HepG2 (cell line): ENCODE measurements around the gene SLC45A1. TPM values are rescaled to one million over a fixed set of nuclear protein-coding genes. Genes with fewer than 3 reads are reported as not detected.

ENCODE experiments used
- DMAP1 ChIP-seq: IDR thresholded peaks from 2 replicates; pipeline ENCODE4 v1.6.1; 2016
- ETV5 ChIP-seq: IDR thresholded peaks from 2 replicates; pipeline ENCODE4 v1.6.1; 2018; ENCODE audit warnings: missing biosample characterization, missing genetic modification reagents, inconsistent platforms, borderline replicate concordance
- KDM1A ChIP-seq: IDR thresholded peaks from 2 replicates; pipeline ENCODE4 v1.6.1; 2016; ENCODE audit warnings: missing compliant biosample characterization
- NFATC3 ChIP-seq: sonication (generic); formaldehyde crosslinking; IDR thresholded peaks from 2 replicates; pipeline ENCODE4 v1.5.1; 2020; ENCODE audit warnings: mild to moderate bottlenecking, missing genetic modification reagents
- PAX8 ChIP-seq: sonication (generic); formaldehyde crosslinking; IDR thresholded peaks from 2 replicates; pipeline ENCODE4 v1.8.0; 2022; ENCODE audit warnings: mild to moderate bottlenecking, missing genetic modification reagents, borderline replicate concordance
- SOX6 ChIP-seq, 2 experiments: fragments of 450-650 bp in 1 of 2; sonication (generic) in 1 of 2; formaldehyde crosslinking in 1 of 2; IDR thresholded peaks; 2 replicates each; pipeline versions ENCODE4 v1.4.0 to v1.6.1; 2017 to 2020; ENCODE audit warnings: antibody characterized with exemption in 1 of 2, mild to moderate bottlenecking in 1 of 2, missing genetic modification reagents in 1 of 2
- SRY ChIP-seq: sonication (generic); formaldehyde crosslinking; IDR thresholded peaks from 2 replicates; pipeline ENCODE4 v1.8.0; 2022; ENCODE audit warnings: mild to moderate bottlenecking, missing genetic modification reagents
- TMF1 ChIP-seq: sonication (generic); formaldehyde crosslinking; IDR thresholded peaks from 2 replicates; pipeline ENCODE4 v1.8.1; 2022; ENCODE audit warnings: low read depth, missing genetic modification reagents
- ZNF207 ChIP-seq: fragments of 450-650 bp; IDR thresholded peaks from 2 replicates; pipeline ENCODE4 v1.6.1; 2016; ENCODE audit warnings: antibody characterized with exemption, borderline replicate concordance
- ZNF614 ChIP-seq: IDR thresholded peaks from 2 replicates; pipeline ENCODE4 v1.6.1; 2018; ENCODE audit warnings: missing biosample characterization, missing genetic modification reagents, inconsistent platforms, borderline replicate concordance
- ZNF761 ChIP-seq: sonication (generic); formaldehyde crosslinking; conservative IDR thresholded peaks from 2 replicates; pipeline ENCODE4 v1.4.0; 2020; ENCODE audit warnings: mild to moderate bottlenecking, missing genetic modification reagents
- polyA plus RNA-seq, 8 experiments: library from polyadenylated mRNA; depleted of rRNA in 3 of 8; stranded (reverse) in 7 of 8; unstranded in 1 of 8; fragments of >200 nt; fragmentation: Illumina TruSeq in 4 of 8; extraction: Trizol in 4 of 8; gene quantifications; 2 replicates each; pipeline versions ENCODE4 v1.2.1 to v1.2.3, GENCODE V29; 2011 to 2016; ENCODE audit warnings: low read depth in 4 of 8, missing spikeins in 1 of 8, mixed read lengths in 1 of 8; ENCODE audit not compliant: insufficient read depth in 1 of 8
- total RNA-seq, 5 experiments: library from RNA; depleted of rRNA; stranded (reverse); fragments of >200 nt; fragmentation: Illumina TruSeq; extraction: Trizol; gene quantifications; 2 replicates each; pipeline ENCODE4 v1.2.3, GENCODE V29; 2016; ENCODE audit warnings: low read depth in 1 of 5
- TF ChIP-seq, protein P1 (sequence below): sonication (generic); formaldehyde crosslinking; conservative IDR thresholded peaks from 2 replicates; pipeline ENCODE4 v1.8.0; 2022; ENCODE audit warnings: mild to moderate bottlenecking, moderate library complexity, missing genetic modification reagents
- TF ChIP-seq, protein P2 (sequence below): sonication (generic); formaldehyde crosslinking; IDR thresholded peaks from 2 replicates; pipeline ENCODE4 v1.9.0; 2021; ENCODE audit warnings: mild to moderate bottlenecking, missing genetic modification reagents
- TF ChIP-seq, protein P3 (sequence below): sonication (generic); formaldehyde crosslinking; IDR thresholded peaks from 2 replicates; pipeline ENCODE4 v1.4.0; 2020; ENCODE audit warnings: missing genetic modification reagents, borderline replicate concordance
- TF ChIP-seq, protein P4 (sequence below): sonication (generic); formaldehyde crosslinking; IDR thresholded peaks from 2 replicates; pipeline ENCODE4 v1.5.0; 2020; ENCODE audit warnings: missing genetic modification reagents
- TF ChIP-seq, protein P5 (sequence below): sonication (generic); formaldehyde crosslinking; IDR thresholded peaks from 2 replicates; pipeline ENCODE4 v1.8.1; 2022; ENCODE audit warnings: mild to moderate bottlenecking, missing genetic modification reagents

SLC45A1 gene
- total and polyA plus RNA-seq, 2 of the 13 experiments (the other 11 are each of a cell fraction or from before 2014, with no cell fraction given): not detected

DNA sequence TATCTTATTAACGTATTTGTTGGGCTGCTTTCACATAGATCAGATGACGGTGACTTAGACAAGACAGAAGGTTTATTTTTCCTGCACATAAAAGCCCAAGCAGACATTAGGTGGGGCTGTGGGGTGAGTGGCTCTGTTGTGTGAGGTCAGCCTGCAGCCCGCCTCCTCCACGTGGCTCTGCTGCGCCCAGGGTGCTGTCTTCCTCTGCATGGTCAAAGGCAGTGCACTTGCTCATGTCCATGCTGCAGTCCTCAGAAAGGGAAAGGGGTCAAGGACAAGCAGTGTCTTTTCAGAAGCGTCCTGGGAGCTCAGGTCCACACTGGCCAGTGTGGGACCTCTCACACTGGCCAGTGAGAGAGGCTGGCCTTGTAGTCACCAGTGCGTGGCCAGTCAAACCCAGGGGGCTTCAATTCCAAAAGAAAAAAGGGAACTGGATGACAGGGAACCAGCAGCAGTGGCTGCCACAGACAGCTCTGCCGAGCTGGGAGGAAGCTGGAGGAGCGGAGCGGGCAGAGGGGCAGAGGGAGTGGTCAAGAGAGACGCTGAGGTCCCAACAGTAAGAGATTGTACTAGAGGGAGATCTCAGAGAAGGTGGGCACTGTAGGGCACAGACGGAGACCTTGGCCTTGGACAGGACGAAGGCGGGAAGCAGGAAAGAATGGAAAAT, 35.9 kb upstream of the SLC45A1 start (continued):
- TF ChIP-seq ZNF614 (0 out of 2 replicates have a peak, but pooled peaks have one; percentile 32), KDM1A (CRISPR knock-in tag) (no peak), TMF1 (no peak), SOX6 (IDR thresholded peaks at IDR 0.05) (no peak), SOX6 (CRISPR knock-in tag; IDR thresholded peaks at IDR 0.05) (peak; percentile 36; the same call in 1 of the 2 replicates), ETV5 (CRISPR knock-in tag) (no peak), SRY (CRISPR knock-in tag) (no peak), NFATC3 (no peak), ZNF761 (CRISPR knock-in tag) (no peak), ZNF207 (no peak), DMAP1 (CRISPR knock-in tag) (peak; percentile 48), PAX8 (no peak)
- TF ChIP-seq, protein P1, sequence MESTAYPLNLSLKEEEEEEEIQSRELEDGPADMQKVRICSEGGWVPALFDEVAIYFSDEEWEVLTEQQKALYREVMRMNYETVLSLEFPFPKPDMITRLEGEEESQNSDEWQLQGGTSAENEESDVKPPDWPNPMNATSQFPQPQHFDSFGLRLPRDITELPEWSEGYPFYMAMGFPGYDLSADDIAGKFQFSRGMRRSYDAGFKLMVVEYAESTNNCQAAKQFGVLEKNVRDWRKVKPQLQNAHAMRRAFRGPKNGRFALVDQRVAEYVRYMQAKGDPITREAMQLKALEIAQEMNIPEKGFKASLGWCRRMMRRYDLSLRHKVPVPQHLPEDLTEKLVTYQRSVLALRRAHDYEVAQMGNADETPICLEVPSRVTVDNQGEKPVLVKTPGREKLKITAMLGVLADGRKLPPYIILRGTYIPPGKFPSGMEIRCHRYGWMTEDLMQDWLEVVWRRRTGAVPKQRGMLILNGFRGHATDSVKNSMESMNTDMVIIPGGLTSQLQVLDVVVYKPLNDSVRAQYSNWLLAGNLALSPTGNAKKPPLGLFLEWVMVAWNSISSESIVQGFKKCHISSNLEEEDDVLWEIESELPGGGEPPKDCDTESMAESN (CRISPR knock-in tag): no peak
- TF ChIP-seq, protein P2, sequence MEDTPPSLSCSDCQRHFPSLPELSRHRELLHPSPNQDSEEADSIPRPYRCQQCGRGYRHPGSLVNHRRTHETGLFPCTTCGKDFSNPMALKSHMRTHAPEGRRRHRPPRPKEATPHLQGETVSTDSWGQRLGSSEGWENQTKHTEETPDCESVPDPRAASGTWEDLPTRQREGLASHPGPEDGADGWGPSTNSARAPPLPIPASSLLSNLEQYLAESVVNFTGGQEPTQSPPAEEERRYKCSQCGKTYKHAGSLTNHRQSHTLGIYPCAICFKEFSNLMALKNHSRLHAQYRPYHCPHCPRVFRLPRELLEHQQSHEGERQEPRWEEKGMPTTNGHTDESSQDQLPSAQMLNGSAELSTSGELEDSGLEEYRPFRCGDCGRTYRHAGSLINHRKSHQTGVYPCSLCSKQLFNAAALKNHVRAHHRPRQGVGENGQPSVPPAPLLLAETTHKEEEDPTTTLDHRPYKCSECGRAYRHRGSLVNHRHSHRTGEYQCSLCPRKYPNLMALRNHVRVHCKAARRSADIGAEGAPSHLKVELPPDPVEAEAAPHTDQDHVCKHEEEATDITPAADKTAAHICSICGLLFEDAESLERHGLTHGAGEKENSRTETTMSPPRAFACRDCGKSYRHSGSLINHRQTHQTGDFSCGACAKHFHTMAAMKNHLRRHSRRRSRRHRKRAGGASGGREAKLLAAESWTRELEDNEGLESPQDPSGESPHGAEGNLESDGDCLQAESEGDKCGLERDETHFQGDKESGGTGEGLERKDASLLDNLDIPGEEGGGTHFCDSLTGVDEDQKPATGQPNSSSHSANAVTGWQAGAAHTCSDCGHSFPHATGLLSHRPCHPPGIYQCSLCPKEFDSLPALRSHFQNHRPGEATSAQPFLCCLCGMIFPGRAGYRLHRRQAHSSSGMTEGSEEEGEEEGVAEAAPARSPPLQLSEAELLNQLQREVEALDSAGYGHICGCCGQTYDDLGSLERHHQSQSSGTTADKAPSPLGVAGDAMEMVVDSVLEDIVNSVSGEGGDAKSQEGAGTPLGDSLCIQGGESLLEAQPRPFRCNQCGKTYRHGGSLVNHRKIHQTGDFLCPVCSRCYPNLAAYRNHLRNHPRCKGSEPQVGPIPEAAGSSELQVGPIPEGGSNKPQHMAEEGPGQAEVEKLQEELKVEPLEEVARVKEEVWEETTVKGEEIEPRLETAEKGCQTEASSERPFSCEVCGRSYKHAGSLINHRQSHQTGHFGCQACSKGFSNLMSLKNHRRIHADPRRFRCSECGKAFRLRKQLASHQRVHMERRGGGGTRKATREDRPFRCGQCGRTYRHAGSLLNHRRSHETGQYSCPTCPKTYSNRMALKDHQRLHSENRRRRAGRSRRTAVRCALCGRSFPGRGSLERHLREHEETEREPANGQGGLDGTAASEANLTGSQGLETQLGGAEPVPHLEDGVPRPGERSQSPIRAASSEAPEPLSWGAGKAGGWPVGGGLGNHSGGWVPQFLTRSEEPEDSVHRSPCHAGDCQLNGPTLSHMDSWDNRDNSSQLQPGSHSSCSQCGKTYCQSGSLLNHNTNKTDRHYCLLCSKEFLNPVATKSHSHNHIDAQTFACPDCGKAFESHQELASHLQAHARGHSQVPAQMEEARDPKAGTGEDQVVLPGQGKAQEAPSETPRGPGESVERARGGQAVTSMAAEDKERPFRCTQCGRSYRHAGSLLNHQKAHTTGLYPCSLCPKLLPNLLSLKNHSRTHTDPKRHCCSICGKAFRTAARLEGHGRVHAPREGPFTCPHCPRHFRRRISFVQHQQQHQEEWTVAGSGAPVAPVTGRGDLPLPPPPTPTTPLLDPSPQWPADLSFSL: no peak
- TF ChIP-seq, protein P3, sequence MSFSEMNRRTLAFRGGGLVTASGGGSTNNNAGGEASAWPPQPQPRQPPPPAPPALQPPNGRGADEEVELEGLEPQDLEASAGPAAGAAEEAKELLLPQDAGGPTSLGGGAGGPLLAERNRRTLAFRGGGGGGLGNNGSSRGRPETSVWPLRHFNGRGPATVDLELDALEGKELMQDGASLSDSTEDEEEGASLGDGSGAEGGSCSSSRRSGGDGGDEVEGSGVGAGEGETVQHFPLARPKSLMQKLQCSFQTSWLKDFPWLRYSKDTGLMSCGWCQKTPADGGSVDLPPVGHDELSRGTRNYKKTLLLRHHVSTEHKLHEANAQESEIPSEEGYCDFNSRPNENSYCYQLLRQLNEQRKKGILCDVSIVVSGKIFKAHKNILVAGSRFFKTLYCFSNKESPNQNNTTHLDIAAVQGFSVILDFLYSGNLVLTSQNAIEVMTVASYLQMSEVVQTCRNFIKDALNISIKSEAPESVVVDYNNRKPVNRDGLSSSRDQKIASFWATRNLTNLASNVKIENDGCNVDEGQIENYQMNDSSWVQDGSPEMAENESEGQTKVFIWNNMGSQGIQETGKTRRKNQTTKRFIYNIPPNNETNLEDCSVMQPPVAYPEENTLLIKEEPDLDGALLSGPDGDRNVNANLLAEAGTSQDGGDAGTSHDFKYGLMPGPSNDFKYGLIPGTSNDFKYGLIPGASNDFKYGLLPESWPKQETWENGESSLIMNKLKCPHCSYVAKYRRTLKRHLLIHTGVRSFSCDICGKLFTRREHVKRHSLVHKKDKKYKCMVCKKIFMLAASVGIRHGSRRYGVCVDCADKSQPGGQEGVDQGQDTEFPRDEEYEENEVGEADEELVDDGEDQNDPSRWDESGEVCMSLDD (CRISPR knock-in tag): no peak
- TF ChIP-seq, protein P4, sequence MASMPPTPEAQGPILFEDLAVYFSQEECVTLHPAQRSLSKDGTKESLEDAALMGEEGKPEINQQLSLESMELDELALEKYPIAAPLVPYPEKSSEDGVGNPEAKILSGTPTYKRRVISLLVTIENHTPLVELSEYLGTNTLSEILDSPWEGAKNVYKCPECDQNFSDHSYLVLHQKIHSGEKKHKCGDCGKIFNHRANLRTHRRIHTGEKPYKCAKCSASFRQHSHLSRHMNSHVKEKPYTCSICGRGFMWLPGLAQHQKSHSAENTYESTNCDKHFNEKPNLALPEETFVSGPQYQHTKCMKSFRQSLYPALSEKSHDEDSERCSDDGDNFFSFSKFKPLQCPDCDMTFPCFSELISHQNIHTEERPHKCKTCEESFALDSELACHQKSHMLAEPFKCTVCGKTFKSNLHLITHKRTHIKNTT (CRISPR knock-in tag): no peak
- TF ChIP-seq, protein P5, sequence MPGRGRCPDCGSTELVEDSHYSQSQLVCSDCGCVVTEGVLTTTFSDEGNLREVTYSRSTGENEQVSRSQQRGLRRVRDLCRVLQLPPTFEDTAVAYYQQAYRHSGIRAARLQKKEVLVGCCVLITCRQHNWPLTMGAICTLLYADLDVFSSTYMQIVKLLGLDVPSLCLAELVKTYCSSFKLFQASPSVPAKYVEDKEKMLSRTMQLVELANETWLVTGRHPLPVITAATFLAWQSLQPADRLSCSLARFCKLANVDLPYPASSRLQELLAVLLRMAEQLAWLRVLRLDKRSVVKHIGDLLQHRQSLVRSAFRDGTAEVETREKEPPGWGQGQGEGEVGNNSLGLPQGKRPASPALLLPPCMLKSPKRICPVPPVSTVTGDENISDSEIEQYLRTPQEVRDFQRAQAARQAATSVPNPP (CRISPR knock-in tag): no peak
